ENCODE measurements around the gene OLIG2.

OLIG2 gene

GRCh38 chr21:33025489-33026442, at the start of gene OLIG2:
Gene OLIG2, plus strand, starts transcription at chr21:33025935. Its CDS starts 928 bp downstream, at chr21:33026863.
- DNase-seq (ENCODE audit: low read depth in 2 of 2, low spot score in 1 of 2): no peak

GRCh38 chr21:32976791-32977190, 48.9 kb upstream of the OLIG2 start:
- no peak for DNase-seq (ENCODE audit: low read depth in 2 of 2, low spot score in 1 of 2)

GRCh38 chr21:32977216-32977615, 48.5 kb upstream of the OLIG2 start:
- no peak for DNase-seq (ENCODE audit: low read depth in 2 of 2, low spot score in 1 of 2)

- DNase-seq (ENCODE audit: low read depth in 2 of 2, low spot score in 1 of 2): no peak
These were observed 47.1 kb upstream of the OLIG2 start for GRCh38 chr21:32978331-32979270.

- DNase-seq (ENCODE audit: low read depth in 2 of 2, low spot score in 1 of 2): no peak
These were observed 46.0 kb upstream of the OLIG2 start for GRCh38 chr21:32979598-32980268.

- no peak for DNase-seq (ENCODE audit: low read depth in 2 of 2, low spot score in 1 of 2)
These were observed 44.6 kb upstream of the OLIG2 start for GRCh38 chr21:32981096-32981495.

- DNase-seq (ENCODE audit: low read depth in 2 of 2, low spot score in 1 of 2): no peak
These were observed 35.1 kb upstream of the OLIG2 start for GRCh38 chr21:32990666-32991065.

- no peak for DNase-seq (ENCODE audit: low read depth in 2 of 2, low spot score in 1 of 2)
These were observed 34.4 kb upstream of the OLIG2 start for GRCh38 chr21:32991361-32991760.

- no peak for DNase-seq (ENCODE audit: low read depth in 2 of 2, low spot score in 1 of 2)
These were observed 31.8 kb upstream of the OLIG2 start for GRCh38 chr21:32993894-32994293.

- DNase-seq (ENCODE audit: low read depth in 2 of 2, low spot score in 1 of 2): no peak
These were observed 31.4 kb upstream of the OLIG2 start for GRCh38 chr21:32994305-32994704.

GRCh38 chr21:33007747-33008146, 18.0 kb upstream of the OLIG2 start:
- DNase-seq (ENCODE audit: low read depth in 2 of 2, low spot score in 1 of 2): no peak

GRCh38 chr21:33008333-33009051, 17.2 kb upstream of the OLIG2 start:
- DNase-seq (ENCODE audit: low read depth in 2 of 2, low spot score in 1 of 2): no peak

- no peak for DNase-seq (ENCODE audit: low read depth in 2 of 2, low spot score in 1 of 2)
These were observed 14.8 kb upstream of the OLIG2 start for GRCh38 chr21:33010931-33011330.

- DNase-seq (ENCODE audit: low read depth in 2 of 2, low spot score in 1 of 2): no peak
These were observed 14.3 kb upstream of the OLIG2 start for GRCh38 chr21:33011462-33011861.

- no peak for DNase-seq (ENCODE audit: low read depth in 2 of 2, low spot score in 1 of 2)
These were observed 12.1 kb upstream of the OLIG2 start for GRCh38 chr21:33013626-33014025.

- no peak for DNase-seq (ENCODE audit: low read depth in 2 of 2, low spot score in 1 of 2)
These were observed 11.4 kb upstream of the OLIG2 start for GRCh38 chr21:33014331-33014730.

GRCh38 chr21:33015096-33015495, 10.6 kb upstream of the OLIG2 start:
- DNase-seq (ENCODE audit: low read depth in 2 of 2, low spot score in 1 of 2): no peak

- DNase-seq (ENCODE audit: low read depth in 2 of 2, low spot score in 1 of 2): no peak
These were observed 10.0 kb upstream of the OLIG2 start for GRCh38 chr21:33015756-33016155.

- no peak for DNase-seq (ENCODE audit: low read depth in 2 of 2, low spot score in 1 of 2)
These were observed 6.8 kb upstream of the OLIG2 start for GRCh38 chr21:33018707-33019465.

- no peak for DNase-seq (ENCODE audit: low read depth in 2 of 2, low spot score in 1 of 2)
These were observed 6.2 kb upstream of the OLIG2 start for GRCh38 chr21:33019516-33019884.

Measured in stimulated activated CD8-positive, alpha-beta memory T cell treated with anti-CD3 and anti-CD28 coated beads, Interleukin-4, amount 100 ng/mL, for 1 hour (primary cell).